ENCODE measurements around the gene ETFA.

The ETFA gene

GRCh38 chr15:76311100-76311953 lies at the start of gene ETFA:
Gene ETFA, minus strand, starts transcription at chr15:76311469. Its CDS starts 81 bp downstream, at chr15:76311388.
- peak; percentile 83 for DNase-seq (ENCODE audit: low read depth, low spot score)

- no peak for DNase-seq (ENCODE audit: low read depth, low spot score)
These were observed 49.1 kb upstream of the ETFA start for GRCh38 chr15:76360416-76360815.

GRCh38 chr15:76359152-76359551 lies 47.9 kb upstream of the ETFA start:
- no peak for DNase-seq (ENCODE audit: low read depth, low spot score)

GRCh38 chr15:76358453-76358852 lies 47.2 kb upstream of the ETFA start:
- no peak for DNase-seq (ENCODE audit: low read depth, low spot score)

- no peak for DNase-seq (ENCODE audit: low read depth, low spot score)
These were observed 43.7 kb upstream of the ETFA start for GRCh38 chr15:76354823-76355440.

- DNase-seq (ENCODE audit: low read depth, low spot score), result no peak
These were observed 42.6 kb upstream of the ETFA start for GRCh38 chr15:76353903-76354302.

- DNase-seq (ENCODE audit: low read depth, low spot score), result no peak
These were observed 41.8 kb upstream of the ETFA start for GRCh38 chr15:76353023-76353577.

- DNase-seq (ENCODE audit: low read depth, low spot score), result no peak
These were observed 38.2 kb upstream of the ETFA start for GRCh38 chr15:76349301-76350070.

GRCh38 chr15:76347482-76348055 lies 36.3 kb upstream of the ETFA start:
- no peak for DNase-seq (ENCODE audit: low read depth, low spot score)

- DNase-seq (ENCODE audit: low read depth, low spot score), result no peak
These were observed 35.6 kb upstream of the ETFA start for GRCh38 chr15:76346669-76347481.

GRCh38 chr15:76345880-76346668 lies 34.8 kb upstream of the ETFA start:
- no peak for DNase-seq (ENCODE audit: low read depth, low spot score)

GRCh38 chr15:76345583-76345879 lies 34.3 kb upstream of the ETFA start:
- no peak for DNase-seq (ENCODE audit: low read depth, low spot score)

- DNase-seq (ENCODE audit: low read depth, low spot score), result no peak
These were observed 33.8 kb upstream of the ETFA start for GRCh38 chr15:76344893-76345582.

GRCh38 chr15:76343313-76343996 lies 32.2 kb upstream of the ETFA start:
- no peak for DNase-seq (ENCODE audit: low read depth, low spot score)

- DNase-seq (ENCODE audit: low read depth, low spot score), result no peak
These were observed 31.3 kb upstream of the ETFA start for GRCh38 chr15:76342382-76343201.

GRCh38 chr15:76342058-76342381 lies 30.8 kb upstream of the ETFA start:
- no peak for DNase-seq (ENCODE audit: low read depth, low spot score)

GRCh38 chr15:76341366-76342057 lies 30.2 kb upstream of the ETFA start:
- no peak for DNase-seq (ENCODE audit: low read depth, low spot score)
